ENCODE data around the gene PIGO. TPM values are rescaled to one million over a fixed set of nuclear protein-coding genes. Genes with fewer than 3 reads are reported as not detected.

PIGO gene
- total and polyA plus RNA-seq, 2 of the 4 experiments (the other 2 are of a cell fraction): 9.3 to 18.2 TPM

DNA sequence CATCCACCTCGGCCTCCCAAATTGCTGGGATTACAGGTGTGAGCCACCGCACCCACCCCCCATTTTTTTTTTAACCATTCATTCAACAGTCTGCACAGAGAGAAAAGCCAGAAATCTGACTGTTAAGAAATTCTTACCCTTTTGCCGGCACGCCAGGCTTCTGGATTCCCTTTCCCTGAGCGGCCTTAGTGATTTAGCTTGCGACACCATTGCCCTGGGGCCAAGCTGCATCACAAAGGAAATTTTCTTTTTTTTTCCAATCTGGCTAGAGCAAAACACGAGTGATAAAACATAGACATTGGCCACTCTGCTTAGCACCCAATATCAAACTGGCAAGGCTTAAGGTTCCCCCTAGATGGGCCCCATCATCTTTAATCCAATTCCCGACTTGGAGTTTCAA is 40.5 kb upstream of the PIGO start:
- Histone ChIP-seq H4K91ac (ENCODE audit: insufficient read depth, low read depth, low read length) (no peak overlapping the region), H2BK5ac (ENCODE audit: low read depth, low read length, poor library complexity, severe bottlenecking) (no peak overlapping the region), H2BK20ac (ENCODE audit: low read depth, low read length) (no peak overlapping the region), H3K18ac (ENCODE audit: low read depth, low read length) (no peak overlapping the region), H2AK9ac (replicated peaks; ENCODE audit: low read depth, low read length, poor library complexity) (no peak overlapping the region), H4K20me1 (ENCODE audit: insufficient read depth, low read length) (no peaks in the 10 kb centered on the region), H3K9ac (ENCODE audit: low read depth, low read length) (no peak overlapping the region), H2BK120ac (ENCODE audit: low read depth, low read length) (no peak overlapping the region), H3K27me3 (ENCODE audit: control insufficient read depth, insufficient read depth, low read length) (peaks cover 2% of the 10 kb centered on the region; the same call in 1 of the 2 replicates), H3K27ac (ENCODE audit: insufficient read depth, low read length) (no peak overlapping the region), H3K36me3 (ENCODE audit: control insufficient read depth, insufficient read depth, low read length) (no peaks in the 10 kb centered on the region), H3K9me1 (ENCODE audit: insufficient read depth, low read length) (no peaks in the 10 kb centered on the region), H3K4ac (ENCODE audit: low read depth, low read length) (no peak overlapping the region), H3K9me3 (ENCODE audit: control insufficient read depth, insufficient read depth, low read length) (peaks cover 9% of the 10 kb centered on the region), H2AFZ (replicated peaks; ENCODE audit: low read length, poor library complexity) (no peak overlapping the region), H3K56ac (ENCODE audit: extremely low read depth, insufficient read depth, low read length) (no peak overlapping the region), H3K4me3 (ENCODE audit: insufficient read depth, low read depth, low read length) (no peak overlapping the region), H3K4me1 (ENCODE audit: control insufficient read depth, insufficient read depth, low read length) (no peaks in the 10 kb centered on the region), H4K5ac (ENCODE audit: low read depth, low read length) (no peak overlapping the region), H4K8ac (ENCODE audit: low read depth in 2 of 2, low read length in 2 of 2) (no peak overlapping the region), H2BK15ac (ENCODE audit: low read depth, low read length) (no peak overlapping the region), H2AK5ac (ENCODE audit: low read depth, low read length) (no peak overlapping the region), H3K14ac (replicated peaks; ENCODE audit: low read depth, low read length) (no peak overlapping the region), H3K79me1 (ENCODE audit: low read depth in 1 of 2, low read length in 2 of 2) (no peaks in the 10 kb centered on the region), H3K4me2 (ENCODE audit: low read depth, low read length) (no peak overlapping the region), H3K23ac (ENCODE audit: low read depth, low read length) (no peak overlapping the region)
- intact Hi-C loops (cut with micrococcal nuclease): no loop called here
- no TSS peak for BruUV-seq (replicated peaks)
- ChIA-PET POLR2A (ENCODE audit: unreplicated experiment) (no interaction called here), CTCF (interaction anchor here (0.6 kb wide), 1 partner anchor 166 kb away, joined by 5 read pairs; no protein-coding TSS in a partner anchor)
- in situ Hi-C loops (cut with MboI; ENCODE audit: low sequenced_read_pairs): no loop called here
- 80% methylated on average over 3 of the region's 8 CpGs; no CpG with 5 or more reads in 1 of the 2 experiments for WGBS, 2 experiments (ENCODE audit: extremely low coverage in 2 of 2, insufficient read length in 1 of 2)
- ATAC-seq (ENCODE audit: low read depth) (no peak), DNase-seq (no peak)
- dilution Hi-C loops (cut with HindIII; ENCODE audit: low sequenced_read_pairs, unreplicated experiment): no loop called here
- TF ChIP-seq SMC3 (IDR thresholded peaks at IDR 0.05; ENCODE audit: low read depth, low read length) (no peak), CHD1 (IDR thresholded peaks at IDR 0.05; ENCODE audit: low read depth, low read length) (no peak), MAZ (IDR thresholded peaks at IDR 0.05; ENCODE audit: borderline replicate concordance, low read depth, low read length) (no peak), POLR2A (IDR thresholded peaks at IDR 0.05; ENCODE audit: low read depth, low read length) (no peak), RFX5 (IDR thresholded peaks at IDR 0.05; ENCODE audit: low read depth, low read length) (no peak), RAD21 (IDR thresholded peaks at IDR 0.05; ENCODE audit: low read length) (no peak), FOS (IDR thresholded peaks at IDR 0.05; ENCODE audit: low read depth, low read length) (no peak), BHLHE40 (IDR thresholded peaks at IDR 0.05; ENCODE audit: low read depth, low read length) (no peak), NFE2L2 (IDR thresholded peaks at IDR 0.05; ENCODE audit: low read depth, low read length) (no peak), MXI1 (IDR thresholded peaks at IDR 0.05; ENCODE audit: borderline replicate concordance, low read depth, low read length) (no peak), CEBPB (IDR thresholded peaks at IDR 0.05; ENCODE audit: low read depth, low read length) (no peak), MAFK (IDR thresholded peaks at IDR 0.05; ENCODE audit: low read depth, low read length) (no peak)
- TF ChIP-seq, protein P1, sequence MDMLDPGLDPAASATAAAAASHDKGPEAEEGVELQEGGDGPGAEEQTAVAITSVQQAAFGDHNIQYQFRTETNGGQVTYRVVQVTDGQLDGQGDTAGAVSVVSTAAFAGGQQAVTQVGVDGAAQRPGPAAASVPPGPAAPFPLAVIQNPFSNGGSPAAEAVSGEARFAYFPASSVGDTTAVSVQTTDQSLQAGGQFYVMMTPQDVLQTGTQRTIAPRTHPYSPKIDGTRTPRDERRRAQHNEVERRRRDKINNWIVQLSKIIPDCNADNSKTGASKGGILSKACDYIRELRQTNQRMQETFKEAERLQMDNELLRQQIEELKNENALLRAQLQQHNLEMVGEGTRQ (IDR thresholded peaks at IDR 0.05; ENCODE audit: low read depth, low read length): no peak
- TF ChIP-seq, protein P2, sequence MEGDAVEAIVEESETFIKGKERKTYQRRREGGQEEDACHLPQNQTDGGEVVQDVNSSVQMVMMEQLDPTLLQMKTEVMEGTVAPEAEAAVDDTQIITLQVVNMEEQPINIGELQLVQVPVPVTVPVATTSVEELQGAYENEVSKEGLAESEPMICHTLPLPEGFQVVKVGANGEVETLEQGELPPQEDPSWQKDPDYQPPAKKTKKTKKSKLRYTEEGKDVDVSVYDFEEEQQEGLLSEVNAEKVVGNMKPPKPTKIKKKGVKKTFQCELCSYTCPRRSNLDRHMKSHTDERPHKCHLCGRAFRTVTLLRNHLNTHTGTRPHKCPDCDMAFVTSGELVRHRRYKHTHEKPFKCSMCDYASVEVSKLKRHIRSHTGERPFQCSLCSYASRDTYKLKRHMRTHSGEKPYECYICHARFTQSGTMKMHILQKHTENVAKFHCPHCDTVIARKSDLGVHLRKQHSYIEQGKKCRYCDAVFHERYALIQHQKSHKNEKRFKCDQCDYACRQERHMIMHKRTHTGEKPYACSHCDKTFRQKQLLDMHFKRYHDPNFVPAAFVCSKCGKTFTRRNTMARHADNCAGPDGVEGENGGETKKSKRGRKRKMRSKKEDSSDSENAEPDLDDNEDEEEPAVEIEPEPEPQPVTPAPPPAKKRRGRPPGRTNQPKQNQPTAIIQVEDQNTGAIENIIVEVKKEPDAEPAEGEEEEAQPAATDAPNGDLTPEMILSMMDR (conservative IDR thresholded peaks at IDR 0.05; ENCODE audit: low read depth, low read length): no peak
- TF ChIP-seq, protein P3, sequence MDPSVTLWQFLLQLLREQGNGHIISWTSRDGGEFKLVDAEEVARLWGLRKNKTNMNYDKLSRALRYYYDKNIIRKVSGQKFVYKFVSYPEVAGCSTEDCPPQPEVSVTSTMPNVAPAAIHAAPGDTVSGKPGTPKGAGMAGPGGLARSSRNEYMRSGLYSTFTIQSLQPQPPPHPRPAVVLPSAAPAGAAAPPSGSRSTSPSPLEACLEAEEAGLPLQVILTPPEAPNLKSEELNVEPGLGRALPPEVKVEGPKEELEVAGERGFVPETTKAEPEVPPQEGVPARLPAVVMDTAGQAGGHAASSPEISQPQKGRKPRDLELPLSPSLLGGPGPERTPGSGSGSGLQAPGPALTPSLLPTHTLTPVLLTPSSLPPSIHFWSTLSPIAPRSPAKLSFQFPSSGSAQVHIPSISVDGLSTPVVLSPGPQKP (IDR thresholded peaks at IDR 0.05; ENCODE audit: borderline replicate concordance, low read depth, low read length): no peak
